ENCODE measurements around the gene ALDOC. TPM values are rescaled to one million over a fixed set of nuclear protein-coding genes. Genes with fewer than 3 reads are reported as not detected.
A peak's percentile ranks its signal among the peaks of the same experiment; 100 is the strongest.

Gene ALDOC
- 309 and 552 TPM in 2 replicates for total RNA-seq (2014; rRNA removed; shearing (Covaris generic); ENCODE audit: low replicate concordance)

- H3K27ac ChIP-seq (ENCODE audit: low read length) = peak within 1 kb of the TSS; percentile 80
- H3K9me3 ChIP-seq (ENCODE audit: low read length) = no peaks in the 10 kb centered on the region
- DNase-seq = peak; percentile 99
- H3K4me3 ChIP-seq (ENCODE audit: low read length) = peak within 1 kb of the TSS; percentile 52; the same call in 1 of the 2 replicates
- no peaks in the 10 kb centered on the region for H3K9me2 ChIP-seq (replicated peaks; ENCODE audit: insufficient read depth, low read length)
- peaks cover 37% of the 10 kb centered on the region for H3K4me1 ChIP-seq (ENCODE audit: low read length)
- no peaks in the 10 kb centered on the region for H4K20me1 ChIP-seq (ENCODE audit: insufficient read depth, low read depth, low read length)
- no peaks in the 10 kb centered on the region for H3K27me3 ChIP-seq (ENCODE audit: low read length)
- peaks cover 32% of the 10 kb centered on the region for H3K36me3 ChIP-seq (ENCODE audit: insufficient read depth, low read length)
- H2AFZ ChIP-seq (ENCODE audit: low read length) = 0 out of 2 replicates have a peak within 1 kb of the TSS, but pooled peaks have one; percentile 12
- H3K9ac ChIP-seq (ENCODE audit: low read length) = peak within 1 kb of the TSS; percentile 62
- peak within 1 kb of the TSS; percentile 58 for H3K4me2 ChIP-seq (ENCODE audit: low read depth, low read length, poor library complexity, severe bottlenecking)
- peaks cover 5% of the 10 kb centered on the region; the same call in 1 of the 2 replicates for H3K79me2 ChIP-seq (ENCODE audit: low read length)
These were observed at the start of gene ALDOC for GRCh38 chr17:28576758-28577465. ALDOC (minus strand) TSS chr17:28576895; CDS start chr17:28575532, 1,363 bp downstream.

DNA sequence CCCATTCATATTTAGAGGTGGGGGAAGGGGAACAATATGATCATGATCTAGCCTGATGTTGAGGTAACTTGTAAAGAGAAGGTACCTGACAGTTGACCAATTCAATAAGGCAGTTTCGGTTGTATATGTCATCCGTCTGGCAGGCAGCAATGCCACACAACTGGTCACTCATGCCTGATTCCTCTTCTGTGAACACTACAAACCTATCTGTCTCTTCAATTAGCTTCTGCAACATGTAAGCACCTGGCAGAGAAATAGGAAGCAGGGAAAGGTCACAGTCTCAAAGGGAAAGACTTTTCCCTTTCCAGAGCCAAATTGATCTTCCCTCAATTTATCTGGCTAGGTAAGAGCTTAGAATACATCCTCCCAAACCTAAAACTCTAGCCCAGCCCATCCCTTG is 47.5 kb upstream of the ALDOC start:
- H3K9me2 ChIP-seq (replicated peaks; ENCODE audit: insufficient read depth, low read length) = no peaks in the 10 kb centered on the region
- peaks cover 70% of the 10 kb centered on the region; the same call in 1 of the 2 replicates for H3K36me3 ChIP-seq (ENCODE audit: insufficient read depth, low read length)
- no peaks in the 10 kb centered on the region for H3K27me3 ChIP-seq (ENCODE audit: low read length)

DNA sequence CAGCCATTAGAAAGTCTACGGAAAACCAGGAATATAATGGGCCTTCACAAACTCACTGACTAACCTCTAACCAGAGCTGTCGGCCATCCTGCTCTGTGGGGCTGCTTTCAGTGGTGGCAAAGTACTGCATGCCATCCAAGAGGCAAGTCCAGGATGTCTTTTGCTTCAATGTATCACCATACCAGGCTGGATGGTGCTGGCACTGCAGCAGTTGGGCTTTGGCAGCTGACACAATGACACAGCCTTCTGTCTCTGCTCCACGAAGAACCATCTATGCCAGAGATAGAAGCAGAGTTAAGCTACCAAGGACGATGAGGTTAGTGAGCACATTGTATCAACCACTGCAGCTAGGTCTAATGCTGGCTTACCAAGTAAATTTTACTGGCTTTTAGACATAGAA is 47.0 kb upstream of the ALDOC start:
- Histone ChIP-seq H3K4me1 (ENCODE audit: low read length) (peaks cover 2% of the 10 kb centered on the region; the same call in 1 of the 2 replicates), H3K4me3 (ENCODE audit: low read length) (no peak overlapping the region), H3K36me3 (ENCODE audit: insufficient read depth, low read length) (peaks cover 74% of the 10 kb centered on the region; the same call in 1 of the 2 replicates), H4K20me1 (ENCODE audit: insufficient read depth, low read depth, low read length) (peaks cover 5% of the 10 kb centered on the region; the same call in 1 of the 2 replicates), H3K9ac (ENCODE audit: low read length) (no peak overlapping the region), H3K9me3 (ENCODE audit: low read length) (no peaks in the 10 kb centered on the region), H3K27ac (ENCODE audit: low read length) (no peak overlapping the region), H3K27me3 (ENCODE audit: low read length) (no peaks in the 10 kb centered on the region), H3K9me2 (replicated peaks; ENCODE audit: insufficient read depth, low read length) (no peaks in the 10 kb centered on the region), H3K79me2 (ENCODE audit: low read length) (peaks cover 10% of the 10 kb centered on the region; the same call in 1 of the 2 replicates), H2AFZ (ENCODE audit: low read length) (no peak overlapping the region), H3K4me2 (ENCODE audit: low read depth, low read length, poor library complexity, severe bottlenecking) (no peak overlapping the region)
- no peak for DNase-seq

More for the DNA sequence above, 47.5 kb upstream of the ALDOC start:
- Histone ChIP-seq H3K9me3 (ENCODE audit: low read length) (no peaks in the 10 kb centered on the region), H3K9ac (ENCODE audit: low read length) (no peak overlapping the region), H3K27ac (ENCODE audit: low read length) (no peak overlapping the region), H3K4me2 (ENCODE audit: low read depth, low read length, poor library complexity, severe bottlenecking) (no peak overlapping the region), H3K4me3 (ENCODE audit: low read length) (no peak overlapping the region), H4K20me1 (ENCODE audit: insufficient read depth, low read depth, low read length) (peaks cover 5% of the 10 kb centered on the region; the same call in 1 of the 2 replicates), H2AFZ (ENCODE audit: low read length) (no peak overlapping the region), H3K4me1 (ENCODE audit: low read length) (peaks cover 2% of the 10 kb centered on the region; the same call in 1 of the 2 replicates), H3K79me2 (ENCODE audit: low read length) (peaks cover 10% of the 10 kb centered on the region; the same call in 1 of the 2 replicates)
- DNase-seq = no peak

DNA sequence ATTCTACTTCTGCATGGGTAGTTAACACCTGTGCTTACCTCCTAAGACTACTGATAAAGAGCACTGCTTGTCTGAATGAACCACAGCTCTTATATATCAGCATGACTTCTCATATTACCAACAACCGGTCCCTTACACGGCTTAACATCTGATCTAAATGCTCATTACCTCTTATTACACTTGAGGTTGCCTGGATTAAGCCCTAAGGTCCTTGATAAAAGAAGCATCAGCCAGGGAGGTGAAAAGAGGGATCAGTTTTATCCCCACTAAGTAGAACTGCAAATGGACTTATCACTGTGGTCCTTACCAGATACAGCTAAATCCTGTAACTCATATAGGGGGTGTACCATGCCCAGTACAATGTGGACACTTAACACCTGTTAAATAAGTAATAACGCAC is 45.5 kb upstream of the ALDOC start:
- Histone ChIP-seq H2AFZ (ENCODE audit: low read length) (no peak overlapping the region), H3K36me3 (ENCODE audit: insufficient read depth, low read length) (peaks cover 71% of the 10 kb centered on the region; the same call in 1 of the 2 replicates), H3K9ac (ENCODE audit: low read length) (no peak overlapping the region), H4K20me1 (ENCODE audit: insufficient read depth, low read depth, low read length) (peaks cover 5% of the 10 kb centered on the region; the same call in 1 of the 2 replicates), H3K4me2 (ENCODE audit: low read depth, low read length, poor library complexity, severe bottlenecking) (no peak overlapping the region), H3K4me1 (ENCODE audit: low read length) (peaks cover 2% of the 10 kb centered on the region; the same call in 1 of the 2 replicates), H3K9me3 (ENCODE audit: low read length) (no peaks in the 10 kb centered on the region), H3K9me2 (replicated peaks; ENCODE audit: insufficient read depth, low read length) (no peaks in the 10 kb centered on the region), H3K4me3 (ENCODE audit: low read length) (no peak overlapping the region), H3K27ac (ENCODE audit: low read length) (no peak overlapping the region), H3K27me3 (ENCODE audit: low read length) (no peaks in the 10 kb centered on the region), H3K79me2 (ENCODE audit: low read length) (peaks cover 6% of the 10 kb centered on the region; the same call in 1 of the 2 replicates)
- DNase-seq = no peak

DNA sequence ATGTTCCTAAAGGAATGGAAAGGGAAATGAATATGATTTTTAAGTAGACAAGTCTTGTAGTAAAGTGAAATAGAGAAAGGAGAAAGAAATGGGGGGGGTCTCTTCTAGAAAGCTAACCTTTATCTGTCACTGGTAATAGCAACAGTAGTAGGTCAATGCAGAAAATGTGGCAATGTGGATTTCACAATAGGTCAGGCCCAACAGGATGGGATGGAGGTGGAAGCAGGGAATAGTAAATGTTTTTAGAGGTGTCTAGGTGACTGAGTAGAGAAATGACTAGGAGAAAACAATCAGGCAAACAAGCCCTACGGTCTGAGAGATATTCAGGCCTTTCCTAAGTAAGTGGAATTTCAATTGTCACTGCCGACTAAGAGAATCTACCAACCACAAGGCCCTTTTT is 43.3 kb upstream of the ALDOC start:
- Histone ChIP-seq H3K27ac (ENCODE audit: low read length) (no peak overlapping the region), H3K9me2 (replicated peaks; ENCODE audit: insufficient read depth, low read length) (no peaks in the 10 kb centered on the region), H3K27me3 (ENCODE audit: low read length) (no peaks in the 10 kb centered on the region), H3K4me1 (ENCODE audit: low read length) (peaks cover 2% of the 10 kb centered on the region), H3K4me2 (ENCODE audit: low read depth, low read length, poor library complexity, severe bottlenecking) (no peak overlapping the region), H3K4me3 (ENCODE audit: low read length) (no peak overlapping the region), H4K20me1 (ENCODE audit: insufficient read depth, low read depth, low read length) (peaks cover 8% of the 10 kb centered on the region; the same call in 1 of the 2 replicates), H3K9ac (ENCODE audit: low read length) (no peak overlapping the region), H3K79me2 (ENCODE audit: low read length) (peaks cover 6% of the 10 kb centered on the region; the same call in 1 of the 2 replicates), H2AFZ (ENCODE audit: low read length) (no peak overlapping the region), H3K36me3 (ENCODE audit: insufficient read depth, low read length) (peaks cover 77% of the 10 kb centered on the region; the same call in 1 of the 2 replicates), H3K9me3 (ENCODE audit: low read length) (no peaks in the 10 kb centered on the region)
- DNase-seq = no peak

DNA sequence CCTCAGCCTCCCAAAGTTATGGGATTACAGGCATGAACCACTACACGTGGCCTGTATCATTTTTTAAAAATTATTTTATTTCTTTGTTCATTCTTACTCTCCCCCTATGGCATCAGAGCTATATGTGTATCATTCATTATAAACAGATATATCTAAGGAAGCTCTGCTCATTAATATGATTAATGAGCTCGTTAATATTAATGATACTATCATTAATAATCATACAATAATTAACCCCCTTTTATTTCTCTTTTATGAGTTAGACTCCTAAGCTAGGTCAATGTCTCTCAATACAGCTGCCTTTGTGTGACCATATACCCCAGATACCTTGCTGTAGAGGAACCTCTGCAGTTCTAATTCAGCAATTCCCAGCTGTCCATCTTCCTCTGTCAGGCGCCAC is 41.8 kb upstream of the ALDOC start:
- H3K9ac ChIP-seq (ENCODE audit: low read length) = no peak overlapping the region
- H3K4me1 ChIP-seq (ENCODE audit: low read length) = peaks cover 2% of the 10 kb centered on the region
- no peak for DNase-seq
- 0 out of 2 replicates have a peak, but pooled peaks cover 5% of the 10 kb centered on the region for H4K20me1 ChIP-seq (ENCODE audit: insufficient read depth, low read depth, low read length)
- H2AFZ ChIP-seq (ENCODE audit: low read length) = no peak overlapping the region
- peaks cover 6% of the 10 kb centered on the region; the same call in 1 of the 2 replicates for H3K79me2 ChIP-seq (ENCODE audit: low read length)
- no peaks in the 10 kb centered on the region for H3K27me3 ChIP-seq (ENCODE audit: low read length)
- no peak overlapping the region for H3K27ac ChIP-seq (ENCODE audit: low read length)
- peaks cover 72% of the 10 kb centered on the region; the same call in 1 of the 2 replicates for H3K36me3 ChIP-seq (ENCODE audit: insufficient read depth, low read length)
- H3K4me2 ChIP-seq (ENCODE audit: low read depth, low read length, poor library complexity, severe bottlenecking) = no peak overlapping the region
- no peaks in the 10 kb centered on the region for H3K9me3 ChIP-seq (ENCODE audit: low read length)
- no peak overlapping the region for H3K4me3 ChIP-seq (ENCODE audit: low read length)
- H3K9me2 ChIP-seq (replicated peaks; ENCODE audit: insufficient read depth, low read length) = no peaks in the 10 kb centered on the region

DNA sequence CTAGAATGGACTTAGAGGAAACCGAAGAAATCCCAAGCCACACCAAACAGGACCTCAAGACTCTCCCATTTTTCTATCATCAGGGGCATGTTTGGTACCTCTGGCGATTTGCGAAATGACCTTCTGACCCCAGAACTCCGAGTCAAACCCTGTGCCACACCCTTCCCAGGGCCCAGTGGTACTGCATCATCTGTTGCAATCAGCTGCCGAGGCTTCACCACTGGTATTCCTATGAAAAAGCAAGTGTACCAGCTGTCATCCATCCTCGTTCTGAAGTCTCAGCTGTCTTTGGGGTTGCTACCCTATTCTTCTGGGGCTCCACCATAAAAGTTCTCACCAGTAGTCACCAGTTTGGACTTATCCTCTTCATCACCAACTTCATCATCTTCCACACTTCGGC is 39.6 kb upstream of the ALDOC start:
- no peak overlapping the region for H3K27ac ChIP-seq (ENCODE audit: low read length)
- no peaks in the 10 kb centered on the region for H3K9me2 ChIP-seq (replicated peaks; ENCODE audit: insufficient read depth, low read length)
- no peak overlapping the region for H2AFZ ChIP-seq (ENCODE audit: low read length)
- DNase-seq = no peak
- 0 out of 2 replicates have a peak, but pooled peaks cover 5% of the 10 kb centered on the region for H4K20me1 ChIP-seq (ENCODE audit: insufficient read depth, low read depth, low read length)
- H3K36me3 ChIP-seq (ENCODE audit: insufficient read depth, low read length) = peaks cover 70% of the 10 kb centered on the region
- no peaks in the 10 kb centered on the region; the same call in 1 of the 2 replicates for H3K4me1 ChIP-seq (ENCODE audit: low read length)
- H3K9me3 ChIP-seq (ENCODE audit: low read length) = no peaks in the 10 kb centered on the region
- H3K9ac ChIP-seq (ENCODE audit: low read length) = no peak overlapping the region
- no peak overlapping the region for H3K4me2 ChIP-seq (ENCODE audit: low read depth, low read length, poor library complexity, severe bottlenecking)
- 0 out of 2 replicates have a peak, but pooled peaks cover 3% of the 10 kb centered on the region for H3K79me2 ChIP-seq (ENCODE audit: low read length)
- H3K4me3 ChIP-seq (ENCODE audit: low read length) = no peak overlapping the region
- H3K27me3 ChIP-seq (ENCODE audit: low read length) = no peaks in the 10 kb centered on the region

- H3K4me2 ChIP-seq (ENCODE audit: low read depth, low read length, poor library complexity, severe bottlenecking) = no peak overlapping the region
- H3K4me3 ChIP-seq (ENCODE audit: low read length) = no peak overlapping the region
- H3K9me3 ChIP-seq (ENCODE audit: low read length) = no peaks in the 10 kb centered on the region
- no peak for DNase-seq
- no peak overlapping the region for H3K27ac ChIP-seq (ENCODE audit: low read length)
- no peaks in the 10 kb centered on the region for H3K79me2 ChIP-seq (ENCODE audit: low read length)
- peaks cover 62% of the 10 kb centered on the region for H3K36me3 ChIP-seq (ENCODE audit: insufficient read depth, low read length)
- H3K27me3 ChIP-seq (ENCODE audit: low read length) = no peaks in the 10 kb centered on the region
- no peaks in the 10 kb centered on the region for H3K9me2 ChIP-seq (replicated peaks; ENCODE audit: insufficient read depth, low read length)
- no peak overlapping the region for H2AFZ ChIP-seq (ENCODE audit: low read length)
- no peaks in the 10 kb centered on the region; the same call in 1 of the 2 replicates for H3K4me1 ChIP-seq (ENCODE audit: low read length)
- H3K9ac ChIP-seq (ENCODE audit: low read length) = no peak overlapping the region
- 0 out of 2 replicates have a peak, but pooled peaks cover 5% of the 10 kb centered on the region for H4K20me1 ChIP-seq (ENCODE audit: insufficient read depth, low read depth, low read length)
These were observed 38.7 kb upstream of the ALDOC start for GRCh38 chr17:28615260-28615940.
